NCI-H524 treated with DMSO at 0.1 percent for 48 hours (cell line): ENCODE measurements around the gene NCKAP5L.

Source experiments
- DNase-seq: peaks from one replicate; lab custom pipeline; 2025; lab: John Stamatoyannopoulos, UW

The NCKAP5L gene

GRCh38 chr12:49823350-49823749 is 4.9 kb downstream of the NCKAP5L start:
- DNase-seq: no peak

- no peak for DNase-seq
Measured at GRCh38 chr12:49821373-49822287, 6.6 kb downstream of the NCKAP5L start.

GRCh38 chr12:49819786-49820185 is 8.4 kb downstream of the NCKAP5L start:
- DNase-seq: no peak

- DNase-seq: no peak
Measured at GRCh38 chr12:49818241-49818895, 9.8 kb downstream of the NCKAP5L start.

- no peak for DNase-seq
Measured at GRCh38 chr12:49813131-49813530, 15.1 kb downstream of the NCKAP5L start.

GRCh38 chr12:49811961-49812401 is 16.2 kb downstream of the NCKAP5L start:
- no peak for DNase-seq

GRCh38 chr12:49811136-49811535 is 17.1 kb downstream of the NCKAP5L start:
- DNase-seq: no peak

GRCh38 chr12:49809906-49810389 is 18.3 kb downstream of the NCKAP5L start:
- DNase-seq: no peak

- DNase-seq: peak; percentile 57
Measured at GRCh38 chr12:49809381-49809905, 18.8 kb downstream of the NCKAP5L start.

GRCh38 chr12:49808686-49809380 is 19.4 kb downstream of the NCKAP5L start:
- no peak for DNase-seq

GRCh38 chr12:49807991-49808580 is 20.1 kb downstream of the NCKAP5L start:
- no peak for DNase-seq

GRCh38 chr12:49806877-49807276 is 21.3 kb downstream of the NCKAP5L start:
- no peak for DNase-seq

- DNase-seq: no peak
Measured at GRCh38 chr12:49806321-49806813, 21.8 kb downstream of the NCKAP5L start.

- DNase-seq: no peak
Measured at GRCh38 chr12:49805409-49805808, 22.8 kb downstream of the NCKAP5L start.

- no peak for DNase-seq
Measured at GRCh38 chr12:49804821-49805220, 23.4 kb downstream of the NCKAP5L start.

- DNase-seq: no peak
Measured at GRCh38 chr12:49803693-49804450, 24.3 kb downstream of the NCKAP5L start.

GRCh38 chr12:49801141-49802063 is 26.8 kb downstream of the NCKAP5L start:
- no peak for DNase-seq

GRCh38 chr12:49800421-49801140 is 27.6 kb downstream of the NCKAP5L start:
- DNase-seq: no peak

- DNase-seq: no peak
Measured at GRCh38 chr12:49798934-49799333, 29.3 kb downstream of the NCKAP5L start.
